NB4 (cell line): ENCODE results near the gene HMCN2.

ENCODE experiments used
- DNase-seq: peaks from one replicate; pipeline ENCODE4 v3.0.0; 2010; ENCODE audit warnings: low read depth
- H3K4me3 ChIP-seq: one replicate; pipeline ENCODE4 v1.5.1; 2011; ENCODE audit warnings: mild to moderate bottlenecking, low read depth, low read length, moderate library complexity
- MAX ChIP-seq: IDR thresholded peaks from 2 replicates; pipeline ENCODE4 v1.6.1; 2011; ENCODE audit warnings: low read depth, low read length
- MYC ChIP-seq: IDR thresholded peaks from 2 replicates; pipeline ENCODE4 v1.6.1; 2011; ENCODE audit warnings: low read depth, low read length
- POLR2A ChIP-seq: IDR thresholded peaks from 2 replicates; pipeline ENCODE4 v1.6.1; 2011; ENCODE audit warnings: mild to moderate bottlenecking; ENCODE audit not compliant: insufficient read length; ENCODE audit errors: extremely low read depth
- TF ChIP-seq, protein P1 (sequence below): IDR thresholded peaks from one replicate; pipeline ENCODE4 v1.5.1; 2012; ENCODE audit warnings: low read depth, low read length

The HMCN2 gene

GRCh38 chr9:130382636-130383349, 117.2 kb downstream of the HMCN2 start:
- DNase-seq = no peak
- no peak overlapping the region for H3K4me3 ChIP-seq
- TF ChIP-seq MYC (no peak), POLR2A (no peak), MAX (no peak)
- TF ChIP-seq, protein P1, sequence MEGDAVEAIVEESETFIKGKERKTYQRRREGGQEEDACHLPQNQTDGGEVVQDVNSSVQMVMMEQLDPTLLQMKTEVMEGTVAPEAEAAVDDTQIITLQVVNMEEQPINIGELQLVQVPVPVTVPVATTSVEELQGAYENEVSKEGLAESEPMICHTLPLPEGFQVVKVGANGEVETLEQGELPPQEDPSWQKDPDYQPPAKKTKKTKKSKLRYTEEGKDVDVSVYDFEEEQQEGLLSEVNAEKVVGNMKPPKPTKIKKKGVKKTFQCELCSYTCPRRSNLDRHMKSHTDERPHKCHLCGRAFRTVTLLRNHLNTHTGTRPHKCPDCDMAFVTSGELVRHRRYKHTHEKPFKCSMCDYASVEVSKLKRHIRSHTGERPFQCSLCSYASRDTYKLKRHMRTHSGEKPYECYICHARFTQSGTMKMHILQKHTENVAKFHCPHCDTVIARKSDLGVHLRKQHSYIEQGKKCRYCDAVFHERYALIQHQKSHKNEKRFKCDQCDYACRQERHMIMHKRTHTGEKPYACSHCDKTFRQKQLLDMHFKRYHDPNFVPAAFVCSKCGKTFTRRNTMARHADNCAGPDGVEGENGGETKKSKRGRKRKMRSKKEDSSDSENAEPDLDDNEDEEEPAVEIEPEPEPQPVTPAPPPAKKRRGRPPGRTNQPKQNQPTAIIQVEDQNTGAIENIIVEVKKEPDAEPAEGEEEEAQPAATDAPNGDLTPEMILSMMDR = no peak

- TF ChIP-seq MAX (no peak), POLR2A (no peak)
- TF ChIP-seq, protein P1 = no peak
- H3K4me3 ChIP-seq = no peak overlapping the region
- no peak for DNase-seq
Measured at GRCh38 chr9:130383350-130383715, 117.8 kb downstream of the HMCN2 start.

DNA sequence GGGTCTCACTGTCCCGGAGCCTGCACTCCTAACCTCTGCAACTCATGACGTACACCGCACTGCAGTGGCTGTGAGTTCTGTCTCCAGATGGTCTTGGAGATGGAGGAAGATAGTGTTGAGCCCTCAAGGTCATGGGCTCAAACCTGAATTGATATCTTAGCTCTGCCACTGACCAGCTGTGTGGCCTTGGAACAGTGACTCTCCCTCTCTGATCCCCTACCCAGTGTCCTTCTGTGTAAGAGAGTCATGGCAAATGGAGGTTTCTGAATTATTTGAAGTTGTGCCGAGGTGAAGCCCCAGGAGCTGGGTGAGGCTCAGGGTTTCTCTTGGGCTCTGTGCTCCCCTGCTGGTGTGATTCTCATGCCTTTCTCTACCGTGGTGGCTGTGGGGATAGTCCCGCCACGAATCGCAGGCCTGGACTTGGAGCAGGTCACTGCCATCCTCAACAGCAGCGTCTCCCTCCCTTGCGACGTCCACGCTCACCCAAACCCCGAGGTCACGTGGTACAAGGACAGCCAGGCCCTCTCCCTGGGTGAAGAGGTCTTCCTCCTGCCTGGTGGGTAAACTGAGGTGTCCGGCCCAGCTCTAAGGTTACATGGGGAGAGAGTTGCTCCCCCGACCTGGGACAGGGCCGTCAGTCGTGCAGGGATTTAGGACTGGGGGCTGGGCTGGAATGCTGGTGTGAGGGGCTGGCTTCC, 118.6 kb downstream of the HMCN2 start:
- TF ChIP-seq MAX = no peak
- DNase-seq = no peak
- H3K4me3 ChIP-seq = no peak overlapping the region

DNA sequence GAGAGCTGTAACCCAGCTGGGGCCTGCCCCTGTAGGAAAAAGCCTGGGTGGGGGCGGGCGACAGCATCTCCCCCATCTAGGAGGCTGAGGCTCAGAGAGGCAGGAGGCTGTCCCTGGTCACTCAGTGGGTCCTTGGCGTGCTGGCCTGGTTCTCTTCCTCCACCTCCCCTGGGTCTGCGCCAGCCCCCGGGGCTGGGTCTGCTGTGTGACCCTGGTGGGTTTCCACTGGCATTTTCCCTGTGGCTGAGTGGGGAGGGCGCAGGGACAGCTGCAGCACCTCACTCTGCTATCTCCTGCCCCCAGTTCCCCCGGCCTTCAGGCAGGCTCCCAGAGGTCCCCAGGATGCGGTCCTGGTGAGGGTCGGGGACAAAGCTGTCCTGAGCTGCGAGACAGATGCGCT, 119.7 kb downstream of the HMCN2 start:
- no peak for DNase-seq
- TF ChIP-seq MAX = no peak
- TF ChIP-seq, protein P1 = no peak
- TF ChIP-seq POLR2A = no peak
- TF ChIP-seq MYC = no peak
- no peak overlapping the region for H3K4me3 ChIP-seq

- no peak overlapping the region for H3K4me3 ChIP-seq
- TF ChIP-seq POLR2A (no peak), MAX (no peak)
- no peak for DNase-seq
Measured at GRCh38 chr9:130387398-130387797, 121.8 kb downstream of the HMCN2 start.

DNA sequence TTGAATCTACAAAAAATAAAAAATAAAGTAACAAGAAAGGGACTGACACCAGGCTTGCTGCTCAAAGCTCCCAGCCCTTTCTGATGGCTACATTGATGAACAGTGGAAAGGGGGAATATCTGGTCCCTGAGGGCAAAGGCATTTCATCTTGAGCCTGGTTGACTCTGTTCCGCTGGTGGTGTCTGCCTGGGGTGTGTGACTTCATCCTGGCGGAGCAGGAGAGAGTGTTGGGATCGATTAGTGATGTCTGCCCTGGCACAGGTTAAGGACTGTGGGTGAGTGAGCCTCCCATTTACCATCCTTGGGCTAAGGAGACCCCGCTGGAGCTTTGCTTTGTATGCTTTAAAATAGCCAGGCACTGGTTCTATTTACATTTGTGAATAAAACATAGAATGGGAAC, 122.3 kb downstream of the HMCN2 start:
- no peak overlapping the region for H3K4me3 ChIP-seq
- TF ChIP-seq MAX (no peak), POLR2A (no peak), MYC (no peak)
- TF ChIP-seq, protein P1 = no peak
- DNase-seq = no peak
